NCI-H1092 treated with DMSO at 0.1 percent for 48 hours (cell line): ENCODE measurements around the gene MBIP.
A peak's percentile ranks its signal among the peaks of the same experiment; 100 is the strongest.

Experiments
- DNase-seq: peaks from one replicate; lab custom pipeline; 2025; lab: John Stamatoyannopoulos, UW

MBIP gene

GRCh38 chr14:36313206-36313605 is 7.2 kb downstream of the MBIP start:
- DNase-seq: peak; percentile 29

DNA sequence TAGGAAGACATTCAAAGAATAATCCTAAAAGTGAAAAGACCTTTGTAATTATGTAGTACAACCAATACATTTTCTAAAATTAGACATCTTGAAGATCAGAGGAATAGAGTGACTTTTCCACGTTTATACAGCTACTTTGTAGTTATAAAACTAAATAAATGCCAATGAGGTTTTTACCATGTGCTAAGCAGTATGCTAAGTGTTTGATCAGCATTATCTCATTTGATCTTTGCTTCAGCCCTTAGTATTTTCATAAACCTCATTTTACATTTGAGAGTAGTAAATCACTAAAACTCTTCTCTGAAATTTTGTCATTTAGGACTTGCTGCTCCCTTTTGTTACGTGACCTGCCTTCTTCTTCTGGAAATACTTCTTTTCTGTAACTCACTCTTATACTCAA is 13.6 kb downstream of the MBIP start:
- DNase-seq: no peak

DNA sequence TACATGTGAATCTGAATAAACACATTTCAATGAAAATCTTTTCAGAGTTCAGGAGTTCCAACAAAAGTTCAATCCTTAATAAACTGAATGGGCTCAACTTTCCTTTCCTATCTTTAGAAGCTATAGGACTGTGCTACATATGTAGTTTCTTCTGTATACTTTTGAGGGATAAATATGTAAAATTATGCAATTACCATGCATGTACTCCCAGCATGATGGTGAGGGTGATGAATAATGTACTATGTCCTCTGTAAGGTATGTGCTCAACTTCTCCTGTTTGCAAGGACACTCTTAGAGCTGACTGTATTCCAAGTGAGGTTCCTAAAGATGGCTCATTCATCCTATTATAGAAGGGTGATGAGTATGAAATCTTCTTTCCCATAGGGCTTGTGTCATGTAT is 15.5 kb downstream of the MBIP start:
- DNase-seq: no peak

DNA sequence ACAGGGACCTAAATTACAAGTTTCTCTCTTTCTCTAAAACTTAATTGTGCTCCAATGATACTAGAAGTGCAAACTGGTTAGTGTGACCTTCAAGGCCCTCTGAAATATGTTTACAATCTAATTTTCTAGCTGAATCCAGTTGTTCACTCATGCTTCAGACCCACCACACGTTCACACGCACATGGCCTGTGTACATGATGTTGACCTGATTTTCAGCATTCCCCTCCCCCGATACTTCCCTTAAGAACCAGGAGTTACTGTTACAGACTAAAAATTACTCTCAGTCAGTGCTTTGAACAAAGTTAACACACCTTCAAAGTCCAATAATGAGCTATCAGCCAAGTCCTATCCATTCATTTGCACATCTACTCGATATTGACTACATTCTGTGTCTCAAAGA is 16.5 kb downstream of the MBIP start:
- DNase-seq: no peak

DNA sequence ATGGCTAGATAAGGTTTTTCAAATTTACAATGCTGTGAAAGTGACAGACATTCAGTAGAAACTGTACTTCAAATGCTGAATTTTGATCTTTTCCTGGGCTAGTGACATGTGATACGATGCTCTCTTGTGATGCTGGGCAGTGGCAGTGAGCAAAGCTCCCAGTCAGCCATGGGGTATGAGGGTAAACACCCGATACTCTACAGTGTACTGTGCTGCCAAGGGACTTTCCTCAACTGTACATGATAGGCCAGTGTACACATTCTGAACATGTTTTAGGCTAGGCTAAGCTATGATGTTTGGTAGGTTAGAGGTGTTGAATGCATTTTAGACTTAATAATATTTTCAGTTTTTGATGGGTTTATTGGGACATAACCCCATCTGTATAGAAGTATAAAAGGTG is 17.6 kb downstream of the MBIP start:
- DNase-seq: no peak

DNA sequence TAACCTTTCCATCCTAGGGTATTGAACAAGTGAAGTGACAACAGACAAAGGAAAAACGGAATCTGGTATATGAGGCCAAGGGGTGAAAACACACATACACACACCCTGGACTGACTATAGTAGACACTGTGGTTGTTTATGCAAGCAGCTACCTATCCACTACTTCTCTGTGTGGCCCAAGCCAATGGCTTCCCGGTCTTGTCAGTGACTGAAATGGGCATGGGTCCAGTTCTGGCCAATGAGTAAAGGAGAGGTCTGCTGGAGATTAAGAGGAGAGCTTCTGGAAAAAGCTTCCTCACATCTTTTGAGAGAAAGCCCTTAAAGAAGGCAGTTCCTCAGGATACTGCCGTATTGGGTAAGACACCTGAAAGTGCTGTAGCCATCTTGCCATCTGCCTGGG is 19.3 kb downstream of the MBIP start:
- DNase-seq: no peak

GRCh38 chr14:36300337-36300736 is 20.1 kb downstream of the MBIP start:
- DNase-seq: no peak

- DNase-seq: no peak
Observed at GRCh38 chr14:36295642-36296627, 24.5 kb downstream of the MBIP start.

- no peak for DNase-seq
Observed at GRCh38 chr14:36294543-36294942, 25.9 kb downstream of the MBIP start.

GRCh38 chr14:36293824-36294223 is 26.6 kb downstream of the MBIP start:
- DNase-seq: no peak

DNA sequence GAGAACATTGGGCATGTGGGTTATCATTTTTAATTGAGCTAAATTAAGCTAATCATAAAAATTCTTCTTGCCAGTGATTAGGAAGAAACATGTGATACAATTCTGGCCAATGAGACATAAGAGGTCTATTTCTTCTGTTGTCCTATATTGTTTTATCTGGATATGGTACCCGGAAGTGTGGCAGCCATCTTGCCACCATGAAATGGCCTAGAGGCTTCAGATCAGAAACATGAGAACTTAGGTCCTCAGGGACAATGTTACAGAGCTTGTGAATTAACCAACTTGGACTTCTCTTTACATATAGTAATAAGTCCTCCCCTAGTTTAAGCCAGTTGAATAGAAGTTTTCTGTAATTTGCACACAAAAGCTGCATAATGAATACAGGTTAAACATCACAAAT is 30.5 kb downstream of the MBIP start:
- DNase-seq: no peak

- DNase-seq: no peak
Observed at GRCh38 chr14:36288496-36288895, 31.9 kb downstream of the MBIP start.

- no peak for DNase-seq
Observed at GRCh38 chr14:36284971-36285595, 35.4 kb downstream of the MBIP start.

GRCh38 chr14:36281309-36281708 is 39.1 kb downstream of the MBIP start:
- no peak for DNase-seq

DNA sequence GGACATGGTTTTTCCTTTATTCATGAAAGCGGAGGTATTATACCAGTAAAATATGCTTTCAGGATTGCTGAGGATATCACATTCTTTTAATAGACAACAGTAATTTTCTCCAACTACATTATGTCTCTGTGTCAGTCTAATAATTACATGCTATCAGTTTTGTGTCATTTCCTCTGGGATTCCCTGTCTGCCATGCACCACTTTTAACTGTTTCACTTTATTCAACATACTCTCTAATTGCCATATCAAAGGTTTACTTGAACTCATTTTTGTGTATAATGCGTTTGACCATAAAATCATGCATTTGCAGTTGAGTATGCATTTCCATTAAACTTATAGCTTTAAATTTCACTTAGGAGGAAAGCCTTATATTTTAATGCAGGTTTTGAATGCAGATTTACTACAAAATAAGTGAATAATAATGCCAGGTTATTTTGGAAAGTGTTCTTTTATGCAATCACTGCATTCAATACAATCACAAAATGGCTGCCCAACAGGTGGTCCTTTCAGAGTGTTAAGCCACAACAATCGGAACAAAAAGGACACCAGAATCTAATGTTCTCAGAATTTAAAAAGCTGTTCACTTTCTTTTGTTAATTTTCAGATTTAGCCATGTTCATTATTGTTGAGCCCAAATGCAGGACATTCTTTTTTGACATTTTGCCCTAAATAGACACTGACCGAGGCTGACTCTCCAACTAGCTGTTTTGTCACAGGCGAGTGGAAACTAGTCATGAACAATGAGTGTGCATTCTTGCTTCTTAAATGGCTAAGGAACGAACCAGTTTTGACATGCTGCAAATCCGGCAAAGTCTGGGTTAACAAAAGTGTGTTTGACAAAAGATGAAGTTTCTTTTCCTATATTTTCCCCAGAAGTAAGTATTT is 40.9 kb downstream of the MBIP start:
- DNase-seq: no peak

DNA sequence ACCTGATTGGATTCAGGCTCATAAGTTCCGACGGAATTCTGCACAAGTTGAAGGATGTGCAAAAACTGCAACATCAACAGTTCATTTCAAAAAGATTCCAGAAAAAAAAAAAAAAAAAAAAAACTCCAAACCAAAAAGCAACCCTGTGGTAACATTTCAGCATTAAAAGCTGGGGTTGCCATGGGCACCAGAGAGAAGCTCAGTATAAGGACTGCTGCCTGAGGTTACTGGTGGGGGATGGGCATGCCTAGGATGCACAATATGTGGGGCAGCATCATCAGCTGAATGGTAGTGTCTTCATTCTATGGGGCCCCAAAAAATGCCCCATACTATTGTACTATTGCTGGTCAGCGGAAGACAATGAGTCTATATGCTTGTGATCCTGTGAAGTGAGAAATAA is 44.7 kb downstream of the MBIP start:
- no peak for DNase-seq

GRCh38 chr14:36271939-36272907 is 48.2 kb downstream of the MBIP start:
- DNase-seq: no peak

GRCh38 chr14:36271222-36271621 is 49.2 kb downstream of the MBIP start:
- no peak for DNase-seq

DNA sequence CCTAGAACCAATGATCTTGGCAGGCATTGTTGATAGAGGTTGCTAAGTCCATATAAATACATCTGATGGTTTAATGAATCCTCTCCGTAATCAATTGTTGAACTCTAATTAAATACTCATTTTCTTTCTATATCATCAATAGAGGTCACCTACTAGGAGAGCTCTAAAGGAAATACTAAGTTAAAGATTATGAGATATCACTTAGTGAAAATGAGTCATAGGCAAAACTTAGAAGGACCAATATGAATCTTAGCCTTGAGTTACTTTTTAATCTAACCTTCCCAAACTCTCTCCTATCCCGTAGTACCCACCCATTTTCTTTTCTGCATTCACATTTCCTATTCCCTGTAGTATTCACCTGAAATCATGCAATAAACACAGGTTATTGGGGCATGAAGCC is 50.2 kb downstream of the MBIP start:
- DNase-seq: no peak

GRCh38 chr14:36268121-36268520 is 52.3 kb downstream of the MBIP start:
- DNase-seq: peak; percentile 97

DNA sequence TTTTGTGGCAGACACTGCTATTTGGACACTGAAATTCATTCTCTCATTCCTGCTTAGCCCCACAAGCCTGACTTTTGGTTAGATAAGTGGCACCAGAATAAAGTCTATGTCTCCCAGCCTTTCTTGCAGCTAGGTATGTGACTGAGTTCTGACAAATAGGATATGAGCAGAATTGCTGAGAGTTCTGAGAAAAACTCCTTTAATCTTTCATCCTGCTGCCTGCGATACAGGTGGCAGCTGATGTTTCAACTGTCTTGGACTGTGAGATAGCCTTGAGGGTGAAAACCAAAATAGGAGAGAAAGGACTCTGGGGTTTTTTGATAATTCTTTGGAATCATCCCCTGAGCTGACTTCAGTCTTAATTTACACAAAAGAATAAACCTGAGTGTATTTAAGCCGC is 55.8 kb downstream of the MBIP start:
- no peak for DNase-seq
